HepG2 (cell line): ENCODE results near the gene SEC14L5. TPM values are rescaled to one million over a fixed set of nuclear protein-coding genes. Genes with fewer than 3 reads are reported as not detected.
A peak's percentile ranks its signal among the peaks of the same experiment; 100 is the strongest.

Experiments
- AHR ChIP-seq: IDR thresholded peaks from 2 replicates; pipeline ENCODE4 v1.6.1; 2018; ENCODE audit warnings: missing genetic modification reagents, missing compliant biosample characterization
- ARNT ChIP-seq: fragments of 450-650 bp; IDR thresholded peaks from 2 replicates; pipeline ENCODE4 v1.6.1; 2017
- ATAD3A ChIP-seq: sonication (generic); formaldehyde crosslinking; IDR thresholded peaks from 2 replicates; pipeline ENCODE4 v1.4.0; 2020; ENCODE audit warnings: missing genetic modification reagents
- ATRX ChIP-seq: sonication (generic); formaldehyde crosslinking; IDR thresholded peaks from 2 replicates; pipeline ENCODE4 v1.4.0; 2020; ENCODE audit warnings: missing genetic modification reagents, borderline replicate concordance
- FLYWCH1 ChIP-seq: sonication (generic); formaldehyde crosslinking; IDR thresholded peaks from 2 replicates; pipeline ENCODE4 v1.8.1; 2023; ENCODE audit warnings: mild to moderate bottlenecking, missing genetic modification reagents
- GATAD2A ChIP-seq: IDR thresholded peaks from 2 replicates; pipeline ENCODE4 v1.6.1; 2016
- HMG20B ChIP-seq: conservative IDR thresholded peaks from 2 replicates; pipeline ENCODE4 v1.6.1; 2016; ENCODE audit warnings: missing genetic modification reagents, missing compliant biosample characterization
- KAT7 ChIP-seq: IDR thresholded peaks from 2 replicates; pipeline ENCODE4 v1.6.1; 2018; ENCODE audit warnings: borderline replicate concordance, missing compliant biosample characterization
- SMARCE1 ChIP-seq: fragments of 450-650 bp; IDR thresholded peaks from 2 replicates; pipeline ENCODE4 v1.6.1; 2017; ENCODE audit warnings: borderline replicate concordance
- SOX13 ChIP-seq, 3 experiments: fragments of 450-650 bp in 1 of 3; sonication (generic) in 1 of 3; formaldehyde crosslinking in 1 of 3; IDR thresholded peaks in 2 of 3; conservative IDR thresholded peaks in 1 of 3; 2 replicates each; pipeline versions ENCODE4 v1.5.0 to v1.6.1; 2016 to 2020; ENCODE audit warnings: antibody characterized with exemption in 1 of 3, mild to moderate bottlenecking in 1 of 3, missing compliant biosample characterization in 1 of 3, missing genetic modification reagents in 1 of 3, moderate library complexity in 1 of 3
- ZNF44 ChIP-seq: sonication (generic); formaldehyde crosslinking; IDR thresholded peaks from 2 replicates; pipeline ENCODE4 v1.5.1; 2020; ENCODE audit warnings: mild to moderate bottlenecking, missing genetic modification reagents
- ZNF547 ChIP-seq: sonication (generic); formaldehyde crosslinking; IDR thresholded peaks from 2 replicates; pipeline ENCODE4 v1.5.1; 2020; ENCODE audit warnings: mild to moderate bottlenecking, missing genetic modification reagents
- ZNF569 ChIP-seq: sonication (generic); formaldehyde crosslinking; IDR thresholded peaks from 2 replicates; pipeline ENCODE4 v1.5.0; 2020; ENCODE audit warnings: mild to moderate bottlenecking, missing genetic modification reagents, moderate library complexity, borderline replicate concordance
- ZNF777 ChIP-seq: sonication (generic); formaldehyde crosslinking; IDR thresholded peaks from 2 replicates; pipeline ENCODE4 v1.4.0; 2020; ENCODE audit warnings: missing genetic modification reagents
- polyA plus RNA-seq, 8 experiments: library from polyadenylated mRNA; depleted of rRNA in 3 of 8; stranded (reverse) in 7 of 8; unstranded in 1 of 8; fragments of >200 nt; fragmentation: Illumina TruSeq in 4 of 8; extraction: Trizol in 4 of 8; gene quantifications; 2 replicates each; pipeline versions ENCODE4 v1.2.1 to v1.2.3, GENCODE V29; 2011 to 2016; ENCODE audit warnings: low read depth in 4 of 8, missing spikeins in 1 of 8, mixed read lengths in 1 of 8; ENCODE audit not compliant: insufficient read depth in 1 of 8
- total RNA-seq, 5 experiments: library from RNA; depleted of rRNA; stranded (reverse); fragments of >200 nt; fragmentation: Illumina TruSeq; extraction: Trizol; gene quantifications; 2 replicates each; pipeline ENCODE4 v1.2.3, GENCODE V29; 2016; ENCODE audit warnings: low read depth in 1 of 5
- TF ChIP-seq, protein P1 (sequence below): sonication (generic); IDR thresholded peaks from 2 replicates; pipeline ENCODE4 v1.6.1; 2016; ENCODE audit warnings: low read depth, borderline replicate concordance
- TF ChIP-seq, protein P2 (sequence below): sonication (generic); formaldehyde crosslinking; IDR thresholded peaks from 2 replicates; pipeline ENCODE4 v1.4.0; 2020; ENCODE audit warnings: missing genetic modification reagents
- TF ChIP-seq, protein P3 (sequence below): sonication (generic); formaldehyde crosslinking; IDR thresholded peaks from 2 replicates; pipeline ENCODE4 v1.9.0; 2021; ENCODE audit warnings: missing genetic modification reagents, borderline replicate concordance
- TF ChIP-seq, protein P4 (sequence below): sonication (generic); formaldehyde crosslinking; IDR thresholded peaks from 2 replicates; pipeline ENCODE4 v1.5.1; 2020; ENCODE audit warnings: mild to moderate bottlenecking, missing genetic modification reagents, moderate library complexity

SEC14L5 gene
- total and polyA plus RNA-seq, 2 of the 13 experiments (the other 11 are each of a cell fraction or from before 2014, with no cell fraction given): 0.40 to 0.42 TPM

DNA sequence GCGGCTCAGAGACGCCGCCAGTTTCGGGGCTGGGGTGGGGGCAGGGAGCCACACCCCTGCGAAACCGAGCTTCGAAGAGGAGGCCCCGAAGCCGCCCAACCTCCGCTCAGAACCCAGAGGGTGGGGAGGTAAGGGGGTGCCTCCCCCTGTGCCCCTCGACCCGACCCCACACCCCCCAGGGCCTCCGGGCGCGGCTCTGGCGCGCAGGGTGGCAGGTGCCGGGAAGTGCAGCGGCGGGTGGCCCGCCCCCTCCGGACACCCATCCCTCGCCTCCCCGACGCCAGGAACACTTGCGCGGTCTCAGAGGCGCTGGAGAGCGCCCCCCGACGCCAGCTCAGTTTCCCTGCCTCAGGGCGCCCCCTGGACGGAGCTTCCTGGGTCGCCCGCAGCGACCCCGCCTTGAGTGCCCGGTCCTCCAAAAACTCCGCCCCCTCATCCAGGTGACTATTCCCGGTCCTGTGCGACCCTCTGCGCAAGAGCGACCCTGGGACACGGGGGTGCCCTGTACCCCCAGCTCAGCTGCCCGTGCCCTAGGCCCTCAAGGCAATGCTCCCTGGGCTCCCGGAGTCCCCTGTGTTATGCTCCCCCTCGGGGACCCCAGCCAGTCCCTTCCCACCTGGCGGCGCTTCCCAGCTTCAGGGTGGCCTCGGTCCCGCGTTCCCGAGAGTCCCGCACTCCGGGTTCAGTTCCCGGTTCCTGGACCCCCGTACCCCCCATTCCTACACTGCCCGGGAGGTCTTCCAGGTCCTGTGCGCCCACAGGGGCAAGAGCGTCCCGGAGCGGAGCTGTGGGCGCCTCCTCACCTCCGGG lies 21.7 kb upstream of the SEC14L5 start (continued):
- no peak for TF ChIP-seq SOX13 (IDR thresholded peaks at IDR 0.05)
- no peak for TF ChIP-seq SOX13 (CRISPR knock-in tag; conservative IDR thresholded peaks at IDR 0.05 in 1 of 2, IDR thresholded peaks at IDR 0.05 in 1 of 2)
- TF ChIP-seq, protein P1, sequence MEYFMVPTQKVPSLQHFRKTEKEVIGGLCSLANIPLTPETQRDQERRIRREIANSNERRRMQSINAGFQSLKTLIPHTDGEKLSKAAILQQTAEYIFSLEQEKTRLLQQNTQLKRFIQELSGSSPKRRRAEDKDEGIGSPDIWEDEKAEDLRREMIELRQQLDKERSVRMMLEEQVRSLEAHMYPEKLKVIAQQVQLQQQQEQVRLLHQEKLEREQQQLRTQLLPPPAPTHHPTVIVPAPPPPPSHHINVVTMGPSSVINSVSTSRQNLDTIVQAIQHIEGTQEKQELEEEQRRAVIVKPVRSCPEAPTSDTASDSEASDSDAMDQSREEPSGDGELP: no peak
- TF ChIP-seq ZNF777: peak; percentile 98
- no peak; the same call in 1 of the 2 replicates for TF ChIP-seq ZNF569 (CRISPR knock-in tag)
- TF ChIP-seq ATAD3A: no peak
- no peak for TF ChIP-seq GATAD2A
- no peak for TF ChIP-seq SMARCE1
- TF ChIP-seq, protein P2, sequence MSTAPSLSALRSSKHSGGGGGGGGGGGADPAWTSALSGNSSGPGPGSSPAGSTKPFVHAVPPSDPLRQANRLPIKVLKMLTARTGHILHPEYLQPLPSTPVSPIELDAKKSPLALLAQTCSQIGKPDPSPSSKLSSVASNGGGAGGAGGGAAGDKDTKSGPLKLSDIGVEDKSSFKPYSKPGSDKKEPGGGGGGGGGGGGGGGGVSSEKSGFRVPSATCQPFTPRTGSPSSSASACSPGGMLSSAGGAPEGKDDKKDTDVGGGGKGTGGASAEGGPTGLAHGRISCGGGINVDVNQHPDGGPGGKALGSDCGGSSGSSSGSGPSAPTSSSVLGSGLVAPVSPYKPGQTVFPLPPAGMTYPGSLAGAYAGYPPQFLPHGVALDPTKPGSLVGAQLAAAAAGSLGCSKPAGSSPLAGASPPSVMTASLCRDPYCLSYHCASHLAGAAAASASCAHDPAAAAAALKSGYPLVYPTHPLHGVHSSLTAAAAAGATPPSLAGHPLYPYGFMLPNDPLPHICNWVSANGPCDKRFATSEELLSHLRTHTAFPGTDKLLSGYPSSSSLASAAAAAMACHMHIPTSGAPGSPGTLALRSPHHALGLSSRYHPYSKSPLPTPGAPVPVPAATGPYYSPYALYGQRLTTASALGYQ (CRISPR knock-in tag): 0 out of 2 replicates have a peak, but pooled peaks have one; percentile 42
- no peak for TF ChIP-seq ARNT
- TF ChIP-seq ZNF44 (CRISPR knock-in tag): no peak
- TF ChIP-seq, protein P3, sequence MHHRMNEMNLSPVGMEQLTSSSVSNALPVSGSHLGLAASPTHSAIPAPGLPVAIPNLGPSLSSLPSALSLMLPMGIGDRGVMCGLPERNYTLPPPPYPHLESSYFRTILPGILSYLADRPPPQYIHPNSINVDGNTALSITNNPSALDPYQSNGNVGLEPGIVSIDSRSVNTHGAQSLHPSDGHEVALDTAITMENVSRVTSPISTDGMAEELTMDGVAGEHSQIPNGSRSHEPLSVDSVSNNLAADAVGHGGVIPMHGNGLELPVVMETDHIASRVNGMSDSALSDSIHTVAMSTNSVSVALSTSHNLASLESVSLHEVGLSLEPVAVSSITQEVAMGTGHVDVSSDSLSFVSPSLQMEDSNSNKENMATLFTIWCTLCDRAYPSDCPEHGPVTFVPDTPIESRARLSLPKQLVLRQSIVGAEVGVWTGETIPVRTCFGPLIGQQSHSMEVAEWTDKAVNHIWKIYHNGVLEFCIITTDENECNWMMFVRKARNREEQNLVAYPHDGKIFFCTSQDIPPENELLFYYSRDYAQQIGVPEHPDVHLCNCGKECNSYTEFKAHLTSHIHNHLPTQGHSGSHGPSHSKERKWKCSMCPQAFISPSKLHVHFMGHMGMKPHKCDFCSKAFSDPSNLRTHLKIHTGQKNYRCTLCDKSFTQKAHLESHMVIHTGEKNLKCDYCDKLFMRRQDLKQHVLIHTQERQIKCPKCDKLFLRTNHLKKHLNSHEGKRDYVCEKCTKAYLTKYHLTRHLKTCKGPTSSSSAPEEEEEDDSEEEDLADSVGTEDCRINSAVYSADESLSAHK (CRISPR knock-in tag): no peak
- no peak for TF ChIP-seq FLYWCH1 (CRISPR knock-in tag)
- no peak for TF ChIP-seq ZNF547 (CRISPR knock-in tag)
- TF ChIP-seq AHR: 0 out of 2 replicates have a peak, but pooled peaks have one; percentile 25
- no peak for TF ChIP-seq HMG20B
- TF ChIP-seq, protein P4, sequence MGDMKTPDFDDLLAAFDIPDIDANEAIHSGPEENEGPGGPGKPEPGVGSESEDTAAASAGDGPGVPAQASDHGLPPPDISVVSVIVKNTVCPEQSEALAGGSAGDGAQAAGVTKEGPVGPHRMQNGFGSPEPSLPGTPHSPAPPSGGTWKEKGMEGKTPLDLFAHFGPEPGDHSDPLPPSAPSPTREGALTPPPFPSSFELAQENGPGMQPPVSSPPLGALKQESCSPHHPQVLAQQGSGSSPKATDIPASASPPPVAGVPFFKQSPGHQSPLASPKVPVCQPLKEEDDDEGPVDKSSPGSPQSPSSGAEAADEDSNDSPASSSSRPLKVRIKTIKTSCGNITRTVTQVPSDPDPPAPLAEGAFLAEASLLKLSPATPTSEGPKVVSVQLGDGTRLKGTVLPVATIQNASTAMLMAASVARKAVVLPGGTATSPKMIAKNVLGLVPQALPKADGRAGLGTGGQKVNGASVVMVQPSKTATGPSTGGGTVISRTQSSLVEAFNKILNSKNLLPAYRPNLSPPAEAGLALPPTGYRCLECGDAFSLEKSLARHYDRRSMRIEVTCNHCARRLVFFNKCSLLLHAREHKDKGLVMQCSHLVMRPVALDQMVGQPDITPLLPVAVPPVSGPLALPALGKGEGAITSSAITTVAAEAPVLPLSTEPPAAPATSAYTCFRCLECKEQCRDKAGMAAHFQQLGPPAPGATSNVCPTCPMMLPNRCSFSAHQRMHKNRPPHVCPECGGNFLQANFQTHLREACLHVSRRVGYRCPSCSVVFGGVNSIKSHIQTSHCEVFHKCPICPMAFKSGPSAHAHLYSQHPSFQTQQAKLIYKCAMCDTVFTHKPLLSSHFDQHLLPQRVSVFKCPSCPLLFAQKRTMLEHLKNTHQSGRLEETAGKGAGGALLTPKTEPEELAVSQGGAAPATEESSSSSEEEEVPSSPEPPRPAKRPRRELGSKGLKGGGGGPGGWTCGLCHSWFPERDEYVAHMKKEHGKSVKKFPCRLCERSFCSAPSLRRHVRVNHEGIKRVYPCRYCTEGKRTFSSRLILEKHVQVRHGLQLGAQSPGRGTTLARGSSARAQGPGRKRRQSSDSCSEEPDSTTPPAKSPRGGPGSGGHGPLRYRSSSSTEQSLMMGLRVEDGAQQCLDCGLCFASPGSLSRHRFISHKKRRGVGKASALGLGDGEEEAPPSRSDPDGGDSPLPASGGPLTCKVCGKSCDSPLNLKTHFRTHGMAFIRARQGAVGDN (CRISPR knock-in tag): peak; percentile 74
- TF ChIP-seq ATRX (CRISPR knock-in tag): no peak
- TF ChIP-seq KAT7 (CRISPR knock-in tag): no peak
